GM19023 (cell line): ENCODE results near the gene SLC35D2.

ENCODE experiments used
- ATAC-seq: cut with Tn5 transposase; IDR thresholded peaks from one replicate; pipeline ENCODE4 v1.9.1; 2021; ENCODE audit warnings: mild to moderate bottlenecking, moderate library complexity; ENCODE audit not compliant: unreplicated experiment

The SLC35D2 gene

GRCh38 chr9:96383165-96383942 lies at the start of gene SLC35D2:
Gene SLC35D2, minus strand, starts transcription at chr9:96383711. Its CDS starts 77 bp downstream, at chr9:96383634.
- peak; percentile 71 for ATAC-seq

GRCh38 chr9:96430377-96430776 lies 46.9 kb upstream of the SLC35D2 start:
- no peak for ATAC-seq

GRCh38 chr9:96429732-96430131 lies 46.2 kb upstream of the SLC35D2 start:
- no peak for ATAC-seq

- no peak for ATAC-seq
Observed at GRCh38 chr9:96425500-96426169, 42.1 kb upstream of the SLC35D2 start.

GRCh38 chr9:96423985-96424336 lies 40.5 kb upstream of the SLC35D2 start:
- no peak for ATAC-seq

GRCh38 chr9:96423322-96423984 lies 39.9 kb upstream of the SLC35D2 start:
- ATAC-seq, result no peak

- ATAC-seq, result no peak
Observed at GRCh38 chr9:96420468-96421219, 37.1 kb upstream of the SLC35D2 start.

- no peak for ATAC-seq
Observed at GRCh38 chr9:96419691-96419969, 36.1 kb upstream of the SLC35D2 start.

- peak; percentile 31 for ATAC-seq
Observed at GRCh38 chr9:96418920-96419690, 35.6 kb upstream of the SLC35D2 start.

GRCh38 chr9:96418083-96418919 lies 34.8 kb upstream of the SLC35D2 start, which contains the start of gene ZNF367:
Gene ZNF367, minus strand, starts transcription at chr9:96418370. Its CDS starts 338 bp downstream, at chr9:96418032.
- ATAC-seq, result peak; percentile 68

- ATAC-seq, result no peak
Observed at GRCh38 chr9:96417661-96418082, 34.2 kb upstream of the SLC35D2 start.

- ATAC-seq, result peak; percentile 25
Observed at GRCh38 chr9:96417051-96417586, 33.6 kb upstream of the SLC35D2 start.

GRCh38 chr9:96413302-96414221 lies 30.1 kb upstream of the SLC35D2 start:
- no peak for ATAC-seq

GRCh38 chr9:96412174-96412913 lies 28.8 kb upstream of the SLC35D2 start:
- no peak for ATAC-seq

- no peak for ATAC-seq
Observed at GRCh38 chr9:96411129-96411838, 27.8 kb upstream of the SLC35D2 start.

GRCh38 chr9:96408409-96409280 lies 25.1 kb upstream of the SLC35D2 start:
- ATAC-seq, result no peak
